ENCODE data around the gene SDHAF3.

The SDHAF3 gene

GRCh38 chr7:97215556-97215955, 98.1 kb downstream of the SDHAF3 start:
- no peak for DNase-seq (ENCODE audit: low read depth in 2 of 2, low spot score in 1 of 2)

- DNase-seq (ENCODE audit: low read depth in 2 of 2, low spot score in 1 of 2) = no peak
Observed at GRCh38 chr7:97218767-97219166, 101.3 kb downstream of the SDHAF3 start.

DNA sequence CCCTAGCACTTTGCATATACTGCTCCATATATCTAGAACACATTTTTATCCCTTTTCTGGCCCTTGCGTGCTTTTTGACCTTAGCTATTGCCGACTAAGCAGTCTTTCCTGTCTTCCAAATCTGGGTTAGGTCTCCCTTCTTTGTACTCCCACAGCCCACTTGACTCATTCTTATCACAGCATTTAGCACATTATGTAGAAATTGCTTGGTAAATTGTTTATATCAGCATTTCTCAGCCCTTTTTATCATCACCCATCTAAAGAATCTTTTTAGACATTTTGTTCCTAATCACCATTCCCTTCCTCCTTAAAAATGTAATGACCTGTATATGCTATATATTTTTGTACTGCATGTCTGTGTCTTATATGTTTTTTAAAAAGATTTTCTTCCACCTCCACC, 101.7 kb downstream of the SDHAF3 start:
- DNase-seq (ENCODE audit: low read depth in 2 of 2, low spot score in 1 of 2) = no peak

- DNase-seq (ENCODE audit: low read depth in 2 of 2, low spot score in 1 of 2) = no peak
Observed at GRCh38 chr7:97224316-97224715, 106.8 kb downstream of the SDHAF3 start.

- DNase-seq (ENCODE audit: low read depth in 2 of 2, low spot score in 1 of 2) = no peak
Observed at GRCh38 chr7:97226541-97226940, 109.0 kb downstream of the SDHAF3 start.

All from stimulated activated CD8-positive, alpha-beta memory T cell treated with anti-CD3 and anti-CD28 coated beads, Interleukin-4, amount 100 ng/mL, for 4 hours (primary cell).